ENCODE data around the gene SCRN3. TPM values are rescaled to one million over a fixed set of nuclear protein-coding genes. Genes with fewer than 3 reads are reported as not detected.
"Not testable (repeated sequence)": the region's sequence is repeated elsewhere in the genome, so short reads cannot be mapped to it uniquely, and the experiment has no call there.

Gene SCRN3
- total and polyA plus RNA-seq, 4 donors: 12.7 to 22.6 (median 16.6) TPM

DNA sequence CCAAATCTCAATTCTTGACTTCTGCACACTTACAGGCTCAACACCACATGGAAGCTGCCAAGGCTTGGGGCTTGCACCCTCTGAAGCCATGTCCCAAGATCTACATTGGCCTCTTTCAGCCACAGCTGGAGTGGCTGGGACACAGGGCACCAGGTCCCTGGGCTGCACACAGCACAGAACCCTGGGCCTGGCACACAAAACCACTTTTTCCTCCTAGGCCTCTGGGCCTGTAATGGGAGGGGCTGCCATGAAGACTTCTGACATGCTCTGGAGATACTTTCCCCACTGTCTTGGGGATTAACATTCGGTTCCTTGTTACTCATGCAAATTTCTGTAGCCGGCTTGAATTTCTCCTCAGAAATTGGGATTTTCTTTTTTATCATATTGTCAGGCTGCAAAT lies 30.9 kb upstream of the SCRN3 start:
- Histone ChIP-seq H3K27me3 (ENCODE audit: control insufficient read depth in 1 of 2, insufficient read depth in 2 of 2, low read length in 1 of 2) (no peaks in the 10 kb centered on the region), H3K4me3 (ENCODE audit: low read length in 2 of 2) (no peak overlapping the region), H3K27ac (ENCODE audit: low read depth in 1 of 2, low read length in 2 of 2) (no peak overlapping the region), H3K9me3 (ENCODE audit: control insufficient read depth, low read length) (no peaks in the 10 kb centered on the region), H3K36me3 (ENCODE audit: control insufficient read depth in 1 of 2, insufficient read depth in 2 of 2, low read length in 1 of 2) (no peaks in the 10 kb centered on the region), H3K4me1 (ENCODE audit: control insufficient read depth in 1 of 2, insufficient read depth in 2 of 2, low read length in 2 of 2) (no peaks in the 10 kb centered on the region)
- ATAC-seq (ENCODE audit: low FRiP score): no peak
- WGBS, 2 donors: 97 to 100% methylated on average over 2 of the region's 2 CpGs
- intact Hi-C loops (cut with DNase I): no loop called here
- DNase-seq: no peak

- WGBS, 2 donors: 83% methylated on average over 2 of the region's 2 CpGs
- intact Hi-C loops (cut with DNase I): no loop called here
- ATAC-seq (ENCODE audit: low FRiP score) (no peak), DNase-seq (no peak)
- no peaks in the 10 kb centered on the region for H3K9me3 ChIP-seq (ENCODE audit: control insufficient read depth, low read length)
- H3K27me3 ChIP-seq (ENCODE audit: control insufficient read depth in 1 of 2, insufficient read depth in 2 of 2, low read length in 1 of 2): no peaks in the 10 kb centered on the region
- H3K4me3 ChIP-seq (ENCODE audit: low read length in 2 of 2): no peak overlapping the region
- peaks cover 0 to 2% of the 10 kb centered on the region in 2 donors for H3K36me3 ChIP-seq (ENCODE audit: control insufficient read depth in 1 of 2, insufficient read depth in 2 of 2, low read length in 1 of 2)
- no peaks in the 10 kb centered on the region for H3K4me1 ChIP-seq (ENCODE audit: control insufficient read depth in 1 of 2, insufficient read depth in 2 of 2, low read length in 2 of 2)
- H3K27ac ChIP-seq (ENCODE audit: low read depth in 1 of 2, low read length in 2 of 2): no peak overlapping the region
Measured at GRCh38 chr2:174365571-174365970, 30.0 kb upstream of the SCRN3 start.

DNA sequence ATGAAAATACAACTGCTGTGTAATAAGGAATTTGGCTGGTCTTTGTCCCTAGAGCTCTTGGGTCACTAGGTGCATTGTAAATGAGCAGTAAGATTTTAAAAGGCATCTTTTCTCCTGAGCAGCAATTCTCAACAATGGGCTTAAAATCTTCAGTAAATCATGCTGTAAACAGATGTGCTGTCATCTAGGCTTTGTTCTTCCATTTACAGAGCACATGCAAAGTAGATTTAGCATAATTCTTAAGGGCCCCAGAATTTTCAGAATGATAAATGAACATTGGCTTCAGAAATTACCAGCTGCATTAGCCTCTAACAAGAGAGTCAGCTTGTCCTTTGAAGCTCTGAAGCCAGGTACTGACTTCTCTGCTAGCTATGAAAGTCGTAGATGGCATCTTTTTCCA lies 26.8 kb upstream of the SCRN3 start:
- no peaks in the 10 kb centered on the region for H3K9me3 ChIP-seq (ENCODE audit: control insufficient read depth, low read length)
- H3K36me3 ChIP-seq (ENCODE audit: control insufficient read depth in 1 of 2, insufficient read depth in 2 of 2, low read length in 1 of 2): peaks cover 0 to 2% of the 10 kb centered on the region in 2 donors
- intact Hi-C loops (cut with DNase I): no loop called here
- H3K4me1 ChIP-seq (ENCODE audit: control insufficient read depth in 1 of 2, insufficient read depth in 2 of 2, low read length in 2 of 2): no peaks in the 10 kb centered on the region
- H3K27me3 ChIP-seq (ENCODE audit: control insufficient read depth in 1 of 2, insufficient read depth in 2 of 2, low read length in 1 of 2): no peaks in the 10 kb centered on the region
- H3K4me3 ChIP-seq (ENCODE audit: low read length in 2 of 2): no peak overlapping the region
- ATAC-seq (ENCODE audit: low FRiP score): no peak
- no peak overlapping the region for H3K27ac ChIP-seq (ENCODE audit: low read depth in 1 of 2, low read length in 2 of 2)
- no peak for DNase-seq
- 91 to 96% methylated on average over 1 of the region's 1 CpG for WGBS, 2 donors

DNA sequence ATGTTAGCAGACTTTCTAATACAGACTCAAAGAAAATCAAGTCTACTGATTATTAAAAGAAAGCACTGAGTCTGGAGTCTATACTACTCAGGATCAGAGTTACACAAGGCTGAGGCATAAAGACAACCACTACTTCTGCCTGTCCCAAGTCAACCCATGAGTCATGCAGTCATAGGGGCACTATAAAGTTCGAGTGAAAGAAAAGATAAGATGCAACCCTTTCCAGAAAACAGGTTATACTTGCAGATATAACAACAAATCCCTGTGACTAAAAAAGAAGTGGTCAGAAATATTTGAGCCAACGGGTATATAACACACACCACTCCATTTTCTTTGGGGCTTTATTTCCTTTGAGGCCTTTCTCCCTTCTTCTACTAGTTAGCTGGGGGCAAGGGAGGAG lies 18.6 kb upstream of the SCRN3 start:
- intact Hi-C loops (cut with DNase I): no loop called here
- H3K27ac ChIP-seq (ENCODE audit: low read depth in 1 of 2, low read length in 2 of 2): no peak overlapping the region
- WGBS, 2 donors: 73 to 74% methylated on average over 2 of the region's 2 CpGs
- H3K36me3 ChIP-seq (ENCODE audit: control insufficient read depth in 1 of 2, insufficient read depth in 2 of 2, low read length in 1 of 2): peaks cover 0 to 6% of the 10 kb centered on the region in 2 donors
- ATAC-seq (ENCODE audit: low FRiP score) (no peak), DNase-seq (no peak)
- no peaks in the 10 kb centered on the region for H3K27me3 ChIP-seq (ENCODE audit: control insufficient read depth in 1 of 2, insufficient read depth in 2 of 2, low read length in 1 of 2)
- no peak overlapping the region for H3K4me3 ChIP-seq (ENCODE audit: low read length in 2 of 2)
- no peaks in the 10 kb centered on the region for H3K9me3 ChIP-seq (ENCODE audit: control insufficient read depth, low read length)
- no peaks in the 10 kb centered on the region for H3K4me1 ChIP-seq (ENCODE audit: control insufficient read depth in 1 of 2, insufficient read depth in 2 of 2, low read length in 2 of 2)

GRCh38 chr2:174383796-174384195 lies 11.7 kb upstream of the SCRN3 start:
- no peaks in the 10 kb centered on the region for H3K4me1 ChIP-seq (ENCODE audit: control insufficient read depth in 1 of 2, insufficient read depth in 2 of 2, low read length in 2 of 2)
- no peak for ATAC-seq (ENCODE audit: low FRiP score)
- no peaks in the 10 kb centered on the region for H3K27me3 ChIP-seq (ENCODE audit: control insufficient read depth in 1 of 2, insufficient read depth in 2 of 2, low read length in 1 of 2)
- intact Hi-C loops (cut with DNase I): no loop called here
- no peak for DNase-seq
- H3K4me3 ChIP-seq (ENCODE audit: low read length in 2 of 2): no peak overlapping the region
- no peaks in the 10 kb centered on the region for H3K9me3 ChIP-seq (ENCODE audit: control insufficient read depth, low read length)
- no peak overlapping the region for H3K27ac ChIP-seq (ENCODE audit: low read depth in 1 of 2, low read length in 2 of 2)
- peaks cover 0 to 2% of the 10 kb centered on the region in 2 donors for H3K36me3 ChIP-seq (ENCODE audit: control insufficient read depth in 1 of 2, insufficient read depth in 2 of 2, low read length in 1 of 2)
- 93 to 94% methylated on average over 1 of the region's 1 CpG for WGBS, 2 donors

DNA sequence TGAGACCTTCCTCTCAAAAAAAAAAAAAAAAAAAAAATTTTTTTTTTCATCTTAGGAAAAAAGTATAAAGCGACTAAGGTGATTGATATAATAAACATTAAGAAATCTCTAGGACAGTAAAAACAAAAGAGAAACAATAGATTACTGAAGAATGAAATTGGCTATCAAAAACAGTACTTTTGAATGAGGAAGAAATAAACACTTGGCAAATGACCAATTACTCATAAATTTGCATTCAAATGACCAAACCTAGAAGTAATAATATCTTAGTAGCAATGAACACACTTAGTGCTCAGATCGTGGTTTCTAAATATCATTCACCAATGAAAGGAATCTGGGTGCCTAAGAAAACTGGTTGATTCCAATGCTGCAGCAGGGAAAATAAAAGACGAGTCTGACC lies 10.3 kb upstream of the SCRN3 start:
- H3K36me3 ChIP-seq (ENCODE audit: control insufficient read depth in 1 of 2, insufficient read depth in 2 of 2, low read length in 1 of 2): peaks cover 0 to 2% of the 10 kb centered on the region in 2 donors

DNA sequence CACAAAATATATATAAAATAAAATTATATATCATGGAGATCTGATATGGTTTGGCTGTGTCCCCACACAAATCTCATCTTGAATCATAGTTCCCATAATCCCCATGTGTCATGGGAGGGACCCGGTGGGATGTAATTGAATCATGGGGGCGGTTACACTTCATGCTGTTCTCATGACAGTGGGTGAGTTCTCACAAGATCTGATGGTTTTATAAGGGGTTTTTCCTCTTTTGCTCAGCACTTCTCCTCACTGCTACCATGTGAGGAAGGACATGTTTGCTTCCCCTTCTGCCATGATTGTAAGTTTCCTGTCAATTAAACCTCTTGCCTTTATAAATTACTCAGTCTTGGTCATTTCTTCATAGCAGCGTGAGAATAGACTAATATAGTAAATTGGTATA lies 6.8 kb upstream of the SCRN3 start:
- 90 to 94% methylated on average over 3 of the region's 3 CpGs for WGBS, 2 donors
- DNase-seq; H3K9me3 ChIP-seq (ENCODE audit: control insufficient read depth, low read length); H3K27me3 ChIP-seq (ENCODE audit: control insufficient read depth in 1 of 2, insufficient read depth in 2 of 2, low read length in 1 of 2); ATAC-seq (ENCODE audit: low FRiP score); H3K4me1 ChIP-seq (ENCODE audit: control insufficient read depth in 1 of 2, insufficient read depth in 2 of 2, low read length in 2 of 2); intact Hi-C loops (cut with DNase I); H3K27ac ChIP-seq (ENCODE audit: low read depth in 1 of 2, low read length in 2 of 2); H3K4me3 ChIP-seq (ENCODE audit: low read length in 2 of 2); H3K36me3 ChIP-seq (ENCODE audit: control insufficient read depth in 1 of 2, insufficient read depth in 2 of 2, low read length in 1 of 2): not testable (repeated sequence)

More for the DNA sequence above, 10.3 kb upstream of the SCRN3 start:
- Histone ChIP-seq H3K27me3 (ENCODE audit: control insufficient read depth in 1 of 2, insufficient read depth in 2 of 2, low read length in 1 of 2) (no peaks in the 10 kb centered on the region), H3K9me3 (ENCODE audit: control insufficient read depth, low read length) (no peaks in the 10 kb centered on the region), H3K27ac (ENCODE audit: low read depth in 1 of 2, low read length in 2 of 2) (no peak overlapping the region), H3K4me1 (ENCODE audit: control insufficient read depth in 1 of 2, insufficient read depth in 2 of 2, low read length in 2 of 2) (no peaks in the 10 kb centered on the region), H3K4me3 (ENCODE audit: low read length in 2 of 2) (no peak overlapping the region)
- intact Hi-C loops (cut with DNase I): no loop called here
- no peak for DNase-seq
- WGBS, 2 donors: 88 to 91% methylated on average over 3 of the region's 3 CpGs
- ATAC-seq (ENCODE audit: low FRiP score): no peak

GRCh38 chr2:174389542-174389941 lies 6.0 kb upstream of the SCRN3 start:
- Histone ChIP-seq H3K36me3 (ENCODE audit: control insufficient read depth in 1 of 2, insufficient read depth in 2 of 2, low read length in 1 of 2) (peaks cover 0 to 2% of the 10 kb centered on the region in 2 donors), H3K27ac (ENCODE audit: low read depth in 1 of 2, low read length in 2 of 2) (no peak overlapping the region), H3K27me3 (ENCODE audit: control insufficient read depth in 1 of 2, insufficient read depth in 2 of 2, low read length in 1 of 2) (no peaks in the 10 kb centered on the region), H3K9me3 (ENCODE audit: control insufficient read depth, low read length) (no peaks in the 10 kb centered on the region), H3K4me1 (ENCODE audit: control insufficient read depth in 1 of 2, insufficient read depth in 2 of 2, low read length in 2 of 2) (peaks cover 1 to 3% of the 10 kb centered on the region in 2 donors), H3K4me3 (ENCODE audit: low read length in 2 of 2) (no peak overlapping the region)
- no peak for ATAC-seq (ENCODE audit: low FRiP score)
- intact Hi-C loops (cut with DNase I): no loop called here
- WGBS, 2 donors: 83 to 87% methylated on average over 6 of the region's 6 CpGs
- no peak for DNase-seq

DNA sequence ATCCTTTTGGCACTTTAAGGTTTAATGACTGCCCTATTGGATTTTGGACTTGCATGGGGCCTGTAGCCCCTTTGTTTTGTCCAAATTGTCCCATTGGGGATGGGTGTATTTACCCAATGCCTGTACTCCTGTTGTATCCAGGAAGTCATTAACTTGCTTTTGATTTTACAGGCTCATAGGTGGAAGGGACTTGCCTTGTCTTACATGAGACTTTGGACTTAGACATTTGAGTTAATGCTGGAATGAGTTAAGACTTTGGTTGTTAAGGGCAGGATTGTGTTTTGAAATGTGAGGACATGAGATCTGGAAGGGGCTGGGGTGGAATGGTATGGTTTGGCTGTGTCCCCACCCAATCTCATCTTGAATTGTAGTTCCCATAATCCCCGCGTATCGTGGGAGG lies 5.2 kb upstream of the SCRN3 start:
- H3K27me3 ChIP-seq (ENCODE audit: control insufficient read depth in 1 of 2, insufficient read depth in 2 of 2, low read length in 1 of 2); H3K4me1 ChIP-seq (ENCODE audit: control insufficient read depth in 1 of 2, insufficient read depth in 2 of 2, low read length in 2 of 2); ATAC-seq (ENCODE audit: low FRiP score); H3K36me3 ChIP-seq (ENCODE audit: control insufficient read depth in 1 of 2, insufficient read depth in 2 of 2, low read length in 1 of 2); intact Hi-C loops (cut with DNase I); DNase-seq; H3K27ac ChIP-seq (ENCODE audit: low read depth in 1 of 2, low read length in 2 of 2); H3K9me3 ChIP-seq (ENCODE audit: control insufficient read depth, low read length); H3K4me3 ChIP-seq (ENCODE audit: low read length in 2 of 2): not testable (repeated sequence)
- 95 to 100% methylated on average over 3 of the region's 3 CpGs for WGBS, 2 donors

Measured in aorta (tissue), 5 donors.